K562 (cell line): Measurements from ENCODE around the gene DUSP3. TPM values are rescaled to one million over a fixed set of nuclear protein-coding genes. Genes with fewer than 3 reads are reported as not detected.

ENCODE experiments used
- ATAC-seq: fragments of 200-7000 bp; cut with Tn5 transposase; 3 replicates; pipeline ENCODE4 v1.9.1; 2020; ENCODE audit warnings: moderate library complexity
- BruUV-seq: library from RNA; stranded (reverse); fragments of 400-500 nt; replicated peaks from 2 replicates; lab custom pipeline; 2021; lab: Mats Ljungman, UMichigan
- CTCF ChIA-PET: fragments of 300-600 bp; formaldehyde crosslinking; extraction: SDS; loops from one replicate; lab custom pipeline; 2021; ENCODE audit warnings: low intra/inter-chr PET ratio; lab: Yijun Ruan, JAX
- POLR2A ChIA-PET: fragments of 300-600, 350-650 bp; sonication (Branson Sonifier 250); formaldehyde crosslinking; extraction: SDS; loops from one replicate; lab custom pipeline; 2021; ENCODE audit warnings: antibody characterized with exemption, inconsistent platforms; lab: Yijun Ruan, JAX
- DNase-seq, 4 experiments: peaks; one replicate each; pipeline versions ENCODE4 v3.0.0 to v3.0.0-alpha.2; 2011 to 2018; ENCODE audit warnings: low spot score in 3 of 4, mixed read lengths in 3 of 4; ENCODE audit errors: extremely low read depth in 1 of 4
- FAIRE-seq: peaks from 2 replicates; lab custom pipeline; 2011; peaks lifted over from hg19 to GRCh38; lab: Jason Lieb, UNC
- H2AFZ ChIP-seq: 2 replicates; pipeline ENCODE4 v1.6.0; 2011; ENCODE audit warnings: low read depth, low read length, control low read depth, inconsistent platforms
- H3K27ac ChIP-seq: fragments of 200-600 bp; 3 replicates; pipeline ENCODE4 v1.8.0; 2011; ENCODE audit warnings: low read depth, mild to moderate bottlenecking, control low read depth, inconsistent platforms, low read length, moderate library complexity, mixed read lengths; ENCODE audit errors: extremely low read depth
- H3K27me3 ChIP-seq, 2 experiments: fragments of 300-600 bp in 1 of 2; 2 replicates in 1 of 2; 3 replicates in 1 of 2; pipeline versions ENCODE4 v1.6.0 to v1.8.0; 2011; ENCODE audit warnings: inconsistent platforms in 2 of 2, low read length in 2 of 2, mild to moderate bottlenecking in 1 of 2, mixed read lengths in 1 of 2, moderate library complexity in 1 of 2; ENCODE audit not compliant: control insufficient read depth in 2 of 2, insufficient read depth in 2 of 2
- H3K36me3 ChIP-seq: fragments of 300-600 bp; 3 replicates; pipeline ENCODE4 v1.8.0; 2011; ENCODE audit warnings: mild to moderate bottlenecking, low read length, inconsistent platforms; ENCODE audit not compliant: control insufficient read depth, insufficient read depth
- H3K4me1 ChIP-seq, 2 experiments: fragments of 200-600 bp in 1 of 2; replicated peaks in 1 of 2; 2 replicates in 1 of 2; 3 replicates in 1 of 2; pipeline versions ENCODE4 v1.5.1 to v1.8.0; 2011; ENCODE audit warnings: inconsistent platforms in 2 of 2, low read length in 2 of 2, mild to moderate bottlenecking in 1 of 2, mixed read lengths in 1 of 2, moderate library complexity in 1 of 2; ENCODE audit not compliant: control insufficient read depth in 2 of 2, insufficient read depth in 2 of 2
- H3K4me2 ChIP-seq: 2 replicates; pipeline ENCODE4 v1.6.1; 2011; ENCODE audit warnings: low read length, control low read depth, inconsistent platforms, mixed read lengths; ENCODE audit not compliant: insufficient read depth
- H3K4me3 ChIP-seq: fragments of 200-600 bp; sonication (generic), shearing (Covaris generic); 2 replicates; pipeline ENCODE4 v1.5.1; 2016; ENCODE audit warnings: control low read depth, inconsistent platforms
- H3K79me2 ChIP-seq: fragments of 200-600 bp; 3 replicates; pipeline ENCODE4 v1.8.0; 2011; ENCODE audit warnings: low read length, inconsistent platforms; ENCODE audit not compliant: control insufficient read depth, insufficient read depth
- H3K9ac ChIP-seq, 2 experiments: 2 replicates each; pipeline versions ENCODE4 v1.6.0 to v1.6.1; 2011; ENCODE audit warnings: low read depth in 2 of 2, low read length in 2 of 2, control low read depth in 1 of 2, inconsistent platforms in 1 of 2, mild to moderate bottlenecking in 1 of 2, mixed read lengths in 1 of 2; ENCODE audit not compliant: insufficient read depth in 1 of 2
- H3K9me1 ChIP-seq: one replicate; pipeline ENCODE4 v1.6.0; 2011; ENCODE audit warnings: inconsistent platforms, mild to moderate bottlenecking, low read length, moderate library complexity; ENCODE audit not compliant: control insufficient read depth, insufficient read depth
- H3K9me3 ChIP-seq: replicated peaks from 2 replicates; pipeline ENCODE4 v1.5.1; 2011; ENCODE audit warnings: low read depth, low read length, inconsistent platforms; ENCODE audit not compliant: control insufficient read depth, insufficient read depth
- H4K20me1 ChIP-seq: replicated peaks from 2 replicates; pipeline ENCODE4 v1.6.1; 2011; ENCODE audit warnings: low read length, inconsistent platforms, mixed read lengths; ENCODE audit not compliant: control insufficient read depth, insufficient read depth
- CBX2 ChIP-seq: fragments of 200-600 bp; sonication (generic); IDR thresholded peaks from one replicate; pipeline ENCODE4 v1.6.1; 2012; ENCODE audit warnings: mild to moderate bottlenecking, low read length, inconsistent platforms; ENCODE audit not compliant: insufficient read depth, poor library complexity, severe bottlenecking
- CHCHD3 ChIP-seq: fragments of 250-450 bp; sonication (Bioruptor Pico); IDR thresholded peaks from 2 replicates; pipeline ENCODE4 v2.1.2; 2022; ENCODE audit warnings: mild to moderate bottlenecking
- E4F1 ChIP-seq: fragments of 250-450 bp; sonication (Bioruptor Pico); IDR thresholded peaks from 2 replicates; pipeline ENCODE4 v1.5.0; 2021; ENCODE audit warnings: mild to moderate bottlenecking, borderline replicate concordance
- FOXK2 ChIP-seq, 2 experiments: fragments of 450-650 bp; IDR thresholded peaks in 1 of 2; conservative IDR thresholded peaks in 1 of 2; 2 replicates each; pipeline ENCODE4 v1.6.1; 2016; ENCODE audit warnings: low read depth in 2 of 2, mild to moderate bottlenecking in 1 of 2
- HOXB6 ChIP-seq: fragments of 250-450 bp; sonication (Bioruptor Pico); IDR thresholded peaks from 2 replicates; pipeline ENCODE4 v1.5.1; 2022; ENCODE audit warnings: mild to moderate bottlenecking, borderline replicate concordance
- MEF2A ChIP-seq: IDR thresholded peaks from 2 replicates; pipeline ENCODE4 v1.6.1; 2011; ENCODE audit warnings: low read depth, mild to moderate bottlenecking, low read length, moderate library complexity; ENCODE audit not compliant: control insufficient read depth
- NCOA2 ChIP-seq, 2 experiments: fragments of 450-650 bp; IDR thresholded peaks; 2 replicates each; pipeline ENCODE4 v1.6.1; 2018; ENCODE audit warnings: mild to moderate bottlenecking in 2 of 2, moderate library complexity in 1 of 2; ENCODE audit not compliant: partially characterized antibody in 2 of 2
- NFYB ChIP-seq: IDR thresholded peaks from 2 replicates; pipeline ENCODE4 v1.6.1; 2011; ENCODE audit warnings: mild to moderate bottlenecking, moderate library complexity; ENCODE audit not compliant: insufficient read length; ENCODE audit errors: extremely low read depth
- PHF8 ChIP-seq: fragments of 200-600 bp; sonication (generic); IDR thresholded peaks from 2 replicates; pipeline ENCODE4 v1.6.1; 2012; ENCODE audit warnings: mixed run types, mild to moderate bottlenecking, inconsistent platforms, low read length, moderate library complexity, borderline replicate concordance
- POLR3G ChIP-seq: IDR thresholded peaks from 2 replicates; pipeline ENCODE4 v1.6.1; 2011; ENCODE audit not compliant: insufficient read length, insufficient replicate concordance; ENCODE audit errors: extremely low read depth
- PYGO2 ChIP-seq: fragments of 450-650 bp; IDR thresholded peaks from 2 replicates; pipeline ENCODE4 v1.6.1; 2016; ENCODE audit warnings: mild to moderate bottlenecking, missing genetic modification characterization, moderate library complexity, missing compliant biosample characterization
- WGBS: fragments of 100-300 bp; shearing (Covaris generic); methylation state at CpG from one replicate; pipeline ENCODE4 v1.1.6; 2016; ENCODE audit warnings: low coverage, mixed read lengths; ENCODE audit not compliant: insufficient coverage; ENCODE audit errors: missing lambda C conversion rate; 5-methylcytosine and 5-hydroxymethylcytosine counted together
- in situ Hi-C: fragments of 300-500 bp; cut with MboI; formaldehyde crosslinking; loops from 4 replicates; pipeline ENCODE4 v1.15.0; 2018; ENCODE audit warnings: inconsistent platforms, mixed read lengths
- intact Hi-C: fragments of 100-400 bp; cut with micrococcal nuclease; formaldehyde crosslinking; loops from 2 replicates; pipeline ENCODE4 v1.14.2; 2022
- polyA plus RNA-seq, 8 experiments: library from polyadenylated mRNA; depleted of rRNA in 4 of 8; stranded (reverse) in 5 of 8; unstranded in 3 of 8; fragments of >200 nt; fragmentation: Nextera tagmentation in 2 of 8; fragmentation: Illumina TruSeq in 1 of 8; extraction: Ambion mirVana in 2 of 8; extraction: Trizol in 1 of 8; gene quantifications; 2 replicates each; pipeline versions ENCODE4 v1.2.1 to v1.2.3, GENCODE V29; 2011 to 2014; ENCODE audit warnings: inconsistent platforms in 1 of 8, missing spikeins in 1 of 8
- total RNA-seq, 7 experiments: library from RNA; depleted of rRNA in 6 of 7; stranded (reverse); fragments of >200 nt in 6 of 7; fragmentation: Illumina TruSeq in 2 of 7; extraction: Trizol in 2 of 7; gene quantifications; 2 replicates each; pipeline versions ENCODE4 v1.2.1 to v1.2.3, GENCODE V29; 2011 to 2021; ENCODE audit warnings: low replicate concordance in 1 of 7

DUSP3 gene
- total and polyA plus RNA-seq, 9 of the 15 experiments (the other 6 are each of a cell fraction or from before 2014, with no cell fraction given) = 4.1 to 19.8 (median 12.3) TPM

GRCh38 chr17:43756201-43756600 is 22.6 kb downstream of the DUSP3 start:
- intact Hi-C loops = no loop called here
- DNase-seq = no peak
- Histone ChIP-seq H4K20me1 (peaks cover 3% of the 10 kb centered on the region; the same call in 1 of the 2 replicates), H3K9ac (no peak overlapping the region), H3K4me2 (no peak overlapping the region), H3K9me1 (no peaks in the 10 kb centered on the region), H3K79me2 (no peaks in the 10 kb centered on the region), H3K9me3 (no peaks in the 10 kb centered on the region), H3K4me3 (no peak overlapping the region), H3K4me1 (peaks cover 0 to 12% of the 10 kb centered on the region in 2 experiments; a peak in 2 of 5 replicates), H2AFZ (no peak overlapping the region), H3K27me3 (peaks cover 28 to 74% of the 10 kb centered on the region in 2 experiments; a peak in 4 of 5 replicates), H3K36me3 (no peaks in the 10 kb centered on the region), H3K27ac (no peak overlapping the region)
- in situ Hi-C loops = no loop called here
- ChIA-PET POLR2A (interaction anchor here (0.6 kb wide), 1 partner anchor 790 kb away, joined by 3 read pairs; no protein-coding TSS in a partner anchor), CTCF (interaction anchor here (11.2 kb wide), 1 partner anchor 62 kb away, joined by 310 read pairs; no protein-coding TSS in a partner anchor)
- no TSS peak for BruUV-seq
- no peak for ATAC-seq
- no peak for FAIRE-seq
- 2% methylated on average over 6 of the region's 6 CpGs for WGBS
- no peak for TF ChIP-seq E4F1
- TF ChIP-seq PYGO2 (tag) = no peak
- TF ChIP-seq NCOA2 (IDR thresholded peaks at IDR 0.05; ENCODE audit: partially characterized antibody in 2 of 2) = no peak
- no peak for TF ChIP-seq CHCHD3 (CRISPR knock-in tag)
- TF ChIP-seq CBX2 = no peak
- TF ChIP-seq NFYB = no peak
- TF ChIP-seq MEF2A = no peak
- no peak for TF ChIP-seq FOXK2 (conservative IDR thresholded peaks at IDR 0.05 in 1 of 2, IDR thresholded peaks at IDR 0.05 in 1 of 2; ENCODE audit: low read depth in 2 of 2)
- TF ChIP-seq PHF8 = no peak
- no peak for TF ChIP-seq POLR3G
- no peak for TF ChIP-seq HOXB6 (CRISPR knock-in tag)
